ENCODE measurements around the gene NEXMIF.
"Not testable (repeated sequence)": the region's sequence is repeated elsewhere in the genome, so short reads cannot be mapped to it uniquely, and the experiment has no call there.

The NEXMIF gene

DNA sequence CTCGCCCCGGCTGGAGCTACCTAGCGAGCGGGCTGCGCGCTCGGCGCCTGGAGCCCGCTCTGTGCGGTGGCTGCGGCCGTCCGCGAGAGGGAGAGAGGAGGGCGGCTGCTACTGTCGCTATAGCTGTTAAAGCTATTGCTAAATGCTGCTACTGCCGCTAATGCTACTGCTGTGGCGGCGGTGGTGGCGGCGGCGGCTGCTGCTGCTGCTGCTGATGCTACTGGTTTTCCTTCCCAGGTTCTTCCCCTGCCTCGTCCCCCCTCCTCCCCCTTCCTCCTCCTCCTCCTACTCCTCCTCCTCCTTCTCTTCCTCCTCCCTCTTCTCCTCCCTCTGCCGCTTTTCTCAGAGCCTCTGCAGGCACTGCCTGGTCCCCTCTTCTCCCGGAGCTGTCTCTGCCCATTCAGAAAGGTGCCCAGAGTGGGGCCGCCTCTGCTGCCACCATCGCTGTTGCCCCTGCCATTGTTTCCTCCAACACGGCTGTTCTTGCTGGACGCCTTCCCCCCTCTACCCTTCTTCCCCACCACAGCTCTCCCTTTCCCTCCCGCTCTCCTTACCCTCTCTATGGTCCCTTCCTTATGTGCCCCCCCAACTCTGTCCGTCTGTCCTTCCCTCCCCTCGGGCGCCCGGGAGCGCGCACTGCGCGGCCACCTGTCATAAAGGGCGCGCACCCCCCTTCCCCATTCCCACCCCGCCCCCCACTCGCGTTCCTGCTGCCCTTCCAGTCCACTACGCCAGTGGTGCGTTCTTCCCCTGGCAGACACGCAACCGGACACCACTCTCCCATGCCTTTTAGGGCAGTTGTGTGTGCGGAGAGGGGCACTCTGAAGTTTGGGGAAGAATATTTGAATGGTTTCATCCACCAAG, at the start of gene NEXMIF:
TSS of gene NEXMIF (minus strand) at position 228 of the 864 bp plus-strand sequence.
- DNase-seq, result no peak

DNA sequence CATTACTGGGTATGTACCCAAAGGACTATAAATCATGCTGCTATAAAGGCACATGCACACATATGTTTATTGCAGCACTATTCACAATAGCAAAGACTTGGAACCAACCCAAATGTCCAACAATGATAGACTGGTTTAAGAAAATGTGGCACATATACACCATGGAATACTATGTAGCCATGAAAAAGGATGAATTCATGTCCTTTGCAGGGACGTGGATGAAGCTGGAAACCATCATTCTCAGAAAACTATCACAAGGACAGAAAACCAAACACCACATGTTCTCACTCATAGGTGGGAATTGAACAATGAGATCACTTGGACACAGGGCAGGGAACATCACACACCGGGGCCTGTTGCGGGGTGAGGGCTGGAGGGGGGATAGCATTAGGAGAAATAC, 36.7 kb upstream of the NEXMIF start:
- DNase-seq, result not testable (repeated sequence)

DNA sequence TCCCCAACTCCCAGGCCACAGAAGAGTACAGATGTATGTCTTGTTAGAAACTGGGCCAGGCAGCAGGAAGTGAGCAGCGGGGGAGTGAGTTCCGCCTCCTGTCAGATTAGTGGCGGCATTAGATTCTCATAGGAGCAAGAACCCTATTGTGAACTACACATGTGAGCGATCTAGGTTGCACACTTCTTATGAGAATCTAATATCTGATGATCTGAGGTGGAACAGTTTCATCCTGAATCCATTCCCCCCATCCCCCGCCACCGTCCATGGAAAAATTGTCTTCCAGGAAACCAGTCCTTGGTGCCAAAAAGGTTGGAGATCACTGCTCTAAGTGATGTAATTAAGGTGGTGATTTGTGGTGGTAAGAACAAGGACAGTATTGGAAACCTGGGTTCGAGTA, 24.5 kb upstream of the NEXMIF start:
- no peak for DNase-seq

DNA sequence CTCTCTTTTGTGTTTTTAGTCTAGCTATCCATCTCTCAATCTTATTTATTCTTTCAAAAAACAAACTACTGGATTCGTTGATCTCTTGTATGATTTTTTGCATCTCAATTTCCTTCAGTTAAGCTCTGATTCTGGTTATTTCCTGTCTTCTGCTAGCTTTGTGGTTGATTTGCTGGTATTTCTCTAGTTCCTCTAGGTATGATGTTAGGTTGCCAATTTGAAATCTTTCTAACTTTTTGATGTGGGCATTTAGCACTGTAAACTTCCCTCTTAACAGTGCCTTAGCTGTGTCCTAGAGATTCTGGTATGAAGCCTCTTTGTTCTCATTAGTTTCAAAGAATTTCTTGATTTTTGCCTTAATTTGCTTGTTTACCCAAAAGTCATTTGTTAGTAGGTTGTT, 15.2 kb upstream of the NEXMIF start:
- DNase-seq, result no peak

DNA sequence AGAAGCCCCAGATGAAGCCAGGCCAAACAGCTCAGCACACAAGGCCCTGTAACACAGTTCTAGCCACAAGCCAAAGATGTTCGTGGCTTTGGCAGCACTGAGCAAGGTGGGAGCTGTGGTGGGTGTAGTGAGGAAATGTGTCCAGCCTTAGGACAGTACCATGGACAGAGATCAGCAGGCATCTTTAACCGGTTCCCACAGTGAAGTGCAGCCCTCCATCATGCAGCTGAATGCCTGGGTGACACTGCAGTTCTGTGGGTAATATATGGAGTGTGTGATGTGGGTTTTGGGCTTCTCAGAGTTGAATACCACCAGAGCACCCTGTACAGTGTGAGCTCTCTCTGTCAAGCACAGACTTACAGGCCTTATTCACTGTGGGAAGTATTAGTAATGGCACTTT, 6.0 kb upstream of the NEXMIF start:
- DNase-seq, result no peak

DNA sequence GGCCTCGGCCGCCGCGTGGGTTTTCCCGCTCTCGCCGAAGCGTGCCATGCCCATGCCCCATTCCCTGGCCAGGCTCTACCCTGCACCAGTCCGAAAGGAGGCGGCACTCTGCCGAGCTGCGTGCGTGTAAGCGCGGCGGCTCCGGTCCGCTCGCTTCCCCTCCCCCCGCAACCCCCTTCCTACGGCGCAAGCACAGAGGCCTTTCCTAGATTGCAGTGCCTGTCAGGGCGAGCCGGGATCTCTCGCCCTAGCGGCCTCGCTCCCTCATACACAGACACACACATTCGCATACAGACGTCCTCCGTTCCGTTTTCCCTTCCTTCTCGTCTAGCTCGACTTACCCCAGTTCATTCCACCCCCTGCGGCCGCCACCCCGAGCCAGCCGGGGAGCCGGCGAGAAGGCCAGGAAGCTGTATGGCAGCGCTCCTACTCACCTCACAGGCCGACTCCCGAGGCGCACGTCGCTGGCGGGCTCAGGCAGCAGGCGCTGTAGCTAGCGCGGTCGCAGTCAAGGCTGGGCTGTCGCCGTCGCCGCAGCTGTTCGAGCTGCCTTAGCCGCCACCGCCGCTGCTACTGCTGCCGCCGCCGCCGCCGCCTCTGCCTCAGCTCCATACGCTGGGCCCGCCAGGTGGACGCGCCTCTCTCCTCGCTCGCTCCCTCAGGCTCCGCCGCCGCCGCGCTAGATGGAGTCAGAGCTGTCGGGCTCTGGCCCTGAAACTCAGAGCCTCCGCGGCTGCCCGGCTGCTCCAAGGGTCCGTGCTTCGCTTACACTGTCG, 615 bp downstream of the NEXMIF start:
- DNase-seq, result peak; percentile 5

DNA sequence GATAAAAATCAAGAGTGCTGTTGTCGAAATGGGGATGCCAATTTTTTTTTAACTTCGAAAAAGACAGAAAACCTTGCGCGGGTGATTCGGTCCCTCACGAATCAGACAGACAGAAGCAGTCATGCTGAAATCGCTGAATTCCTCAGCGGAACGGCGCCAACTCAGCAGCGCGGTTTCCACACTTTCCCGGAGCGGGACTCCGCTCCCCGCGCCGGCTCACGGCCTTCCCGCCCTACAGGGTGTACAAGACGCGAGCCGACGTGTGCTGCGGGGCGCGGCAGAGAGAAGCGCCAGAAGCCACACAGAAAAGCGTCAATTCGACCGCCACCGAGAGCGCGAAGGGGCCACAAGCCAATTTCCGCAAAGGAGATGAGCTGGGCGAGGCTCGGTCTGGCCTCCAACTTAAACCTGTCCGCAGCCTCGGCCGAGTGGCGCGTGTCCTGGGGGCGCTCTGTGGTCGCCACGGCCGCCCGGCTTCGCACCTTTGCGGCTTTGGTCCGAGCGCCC, 1.3 kb downstream of the NEXMIF start:
- no peak for DNase-seq

DNA sequence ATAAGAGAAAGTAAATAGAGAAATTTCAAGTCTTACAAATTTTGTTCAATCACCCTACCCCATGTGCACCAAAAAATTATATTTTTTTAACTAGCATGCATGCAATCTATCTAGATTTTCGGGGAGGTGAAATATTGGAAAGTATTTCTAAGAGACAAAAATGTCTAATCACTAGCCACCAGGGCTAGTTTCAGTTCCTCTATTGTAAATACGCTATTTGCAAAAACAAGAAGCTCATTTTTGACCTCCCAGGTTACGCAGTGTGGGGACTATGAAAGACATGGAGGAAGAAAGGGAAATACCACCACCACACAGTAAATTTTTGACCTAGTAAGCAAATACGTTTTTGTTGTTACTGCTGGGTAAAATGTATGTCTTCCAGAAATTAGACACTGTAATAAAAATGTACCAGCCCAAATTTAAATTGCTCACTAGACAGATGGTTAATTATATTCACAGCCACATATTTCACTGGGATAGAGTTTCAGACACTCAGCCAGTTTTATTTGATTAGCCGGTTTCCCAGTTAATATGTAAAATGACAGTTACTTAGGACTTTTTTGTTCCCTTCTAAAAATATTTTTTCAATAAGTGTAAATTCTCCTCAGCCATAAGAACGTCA, 2.2 kb downstream of the NEXMIF start:
- DNase-seq, result no peak

DNA sequence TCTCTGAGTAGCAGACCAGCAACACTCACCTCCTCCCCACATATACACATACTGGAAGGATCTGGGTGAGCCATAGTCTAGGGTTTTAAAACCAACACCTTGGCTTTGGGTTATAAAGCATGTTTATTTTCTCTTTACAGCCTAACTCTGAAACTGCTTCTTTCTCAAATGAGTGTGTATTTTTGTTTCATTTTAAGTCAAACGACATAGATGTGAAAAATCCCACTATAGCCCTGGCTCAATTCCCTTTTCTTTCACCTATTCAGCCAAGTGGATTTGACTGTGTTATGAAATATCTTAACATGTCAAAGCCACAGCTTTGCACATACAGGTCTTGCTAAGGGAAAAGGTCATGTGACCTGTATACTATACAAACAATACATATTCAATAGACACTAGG, 13.8 kb downstream of the NEXMIF start:
- DNase-seq, result no peak

DNA sequence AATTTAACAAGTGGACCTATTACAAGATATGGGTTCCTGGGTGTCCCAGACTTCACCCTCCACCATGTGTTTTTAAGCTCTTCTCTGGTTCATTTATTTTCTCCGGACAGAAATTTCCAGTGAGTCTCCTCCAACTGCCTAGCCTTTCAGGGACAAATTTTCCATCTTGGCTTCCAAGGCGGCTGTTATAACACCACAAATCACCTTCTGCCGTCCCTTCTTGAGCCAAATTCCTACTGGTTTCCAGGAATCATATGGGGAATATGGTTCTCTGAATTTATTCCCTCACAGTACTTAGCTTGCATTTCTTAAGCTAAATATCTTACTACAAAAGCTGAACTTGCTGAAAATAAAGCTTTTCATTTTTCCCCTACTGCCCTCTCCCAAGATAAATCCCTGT, 18.8 kb downstream of the NEXMIF start:
- DNase-seq, result no peak

DNA sequence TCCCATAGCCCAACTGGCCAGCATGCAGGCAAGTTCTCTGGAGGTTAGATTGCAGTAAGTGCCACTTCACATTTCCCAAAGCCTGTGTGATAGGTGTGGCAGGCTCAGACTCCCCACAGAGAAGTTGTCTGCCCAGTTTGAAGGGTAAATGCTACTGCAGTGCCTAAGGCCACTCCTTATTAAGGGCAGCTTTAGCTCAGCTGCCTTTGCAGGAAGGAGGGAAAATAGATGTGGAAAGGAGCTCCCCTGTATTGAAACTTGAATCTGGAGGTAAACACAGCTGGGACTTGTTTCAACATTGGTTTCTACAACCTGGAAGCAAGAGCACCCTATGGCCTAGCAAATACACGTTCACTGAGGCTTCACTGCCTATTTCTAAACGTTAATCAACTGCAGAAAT, 22.4 kb downstream of the NEXMIF start:
- DNase-seq, result no peak

DNA sequence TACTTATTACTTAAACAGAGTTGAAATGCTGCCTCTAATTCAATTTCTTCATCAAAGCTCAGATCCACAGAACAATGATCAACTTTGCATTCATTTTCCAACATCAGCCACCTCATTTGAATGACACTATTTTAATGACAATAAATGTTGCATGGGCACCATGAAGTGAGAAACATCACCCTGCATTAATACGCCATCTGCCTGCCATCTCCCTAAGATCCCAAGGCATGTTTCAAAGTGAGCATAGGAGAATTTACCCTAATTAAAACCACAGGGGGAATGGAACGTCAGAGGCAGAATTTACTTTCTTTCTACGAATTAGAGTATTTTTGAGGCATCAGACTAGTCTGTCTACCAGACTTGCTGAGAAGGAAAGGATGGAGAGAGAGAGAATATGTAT, 32.7 kb downstream of the NEXMIF start:
- DNase-seq, result no peak

DNA sequence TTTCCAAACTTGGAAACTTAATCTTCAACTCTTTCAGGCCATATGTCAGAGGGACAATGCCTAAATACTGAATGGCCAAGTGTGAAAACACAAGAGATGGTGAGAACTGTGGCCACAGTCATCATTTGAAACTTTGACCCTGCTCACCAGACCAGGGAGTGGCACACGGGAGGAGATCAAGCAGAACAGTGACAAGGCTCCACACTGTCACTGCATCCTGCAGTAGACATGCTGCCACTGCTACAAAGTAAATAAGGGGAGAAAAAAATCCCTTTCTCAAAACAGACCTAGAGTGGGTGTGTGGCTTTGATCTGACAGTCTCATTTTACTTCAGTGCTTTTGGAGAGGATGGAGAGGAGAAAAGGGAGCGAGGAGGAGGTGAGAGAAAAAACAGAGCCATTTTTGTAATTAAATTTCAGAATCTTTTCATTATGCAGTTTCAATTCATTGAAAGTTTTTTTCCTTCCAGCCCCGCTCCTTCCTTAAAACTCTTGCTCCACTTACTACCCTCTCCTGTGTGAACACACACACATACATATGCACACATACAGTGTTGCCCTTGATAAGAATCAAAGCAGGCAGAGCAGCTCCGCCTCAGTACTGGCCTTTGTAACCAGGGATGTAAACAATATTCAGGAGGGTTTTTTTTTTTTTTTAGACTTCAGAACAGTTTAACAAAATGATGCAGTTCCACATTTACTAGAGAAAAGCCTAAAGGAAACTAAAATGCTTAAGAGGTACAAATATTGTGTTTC, 34.4 kb downstream of the NEXMIF start:
- DNase-seq, result no peak

DNA sequence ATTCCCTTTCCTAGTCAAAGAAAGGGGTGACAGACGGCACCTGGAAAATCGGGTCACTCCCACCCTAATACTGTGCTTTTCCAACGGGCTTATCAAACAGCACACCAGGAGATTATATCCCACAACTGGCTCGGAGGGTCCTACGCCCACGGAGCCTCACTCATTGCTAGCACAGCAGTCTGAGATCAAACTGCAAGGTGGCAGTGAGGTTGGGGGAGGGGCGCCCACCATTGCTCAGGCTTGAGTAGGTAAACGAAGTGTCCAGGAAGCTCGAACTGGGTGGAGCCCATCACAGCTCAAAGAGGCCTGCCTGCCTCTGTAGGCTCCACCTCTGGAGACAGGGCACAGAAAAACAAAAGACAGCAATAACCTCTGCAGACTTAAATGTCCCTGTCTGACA, 42.9 kb downstream of the NEXMIF start:
- DNase-seq, result not testable (repeated sequence)

DNA sequence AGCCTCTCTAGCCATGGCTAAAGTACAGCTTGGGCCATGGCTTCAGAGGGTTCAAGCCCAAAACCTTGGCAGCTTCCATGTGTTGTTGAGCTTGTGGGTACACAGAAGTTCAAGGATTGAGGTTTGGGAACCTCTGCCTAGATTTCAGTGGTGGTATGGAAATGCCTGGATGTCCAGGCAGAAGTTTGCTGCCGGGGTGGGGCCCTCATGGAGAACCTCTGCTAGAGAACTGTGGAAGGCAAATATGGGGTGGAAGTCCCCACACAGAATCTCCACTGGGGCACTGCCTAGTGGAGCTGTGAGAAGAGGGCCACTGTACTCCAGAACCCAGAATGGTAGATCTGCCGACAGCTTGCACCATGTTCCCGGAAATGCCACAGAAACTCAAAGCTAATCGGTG, 59.5 kb downstream of the NEXMIF start:
- no peak for DNase-seq

DNA sequence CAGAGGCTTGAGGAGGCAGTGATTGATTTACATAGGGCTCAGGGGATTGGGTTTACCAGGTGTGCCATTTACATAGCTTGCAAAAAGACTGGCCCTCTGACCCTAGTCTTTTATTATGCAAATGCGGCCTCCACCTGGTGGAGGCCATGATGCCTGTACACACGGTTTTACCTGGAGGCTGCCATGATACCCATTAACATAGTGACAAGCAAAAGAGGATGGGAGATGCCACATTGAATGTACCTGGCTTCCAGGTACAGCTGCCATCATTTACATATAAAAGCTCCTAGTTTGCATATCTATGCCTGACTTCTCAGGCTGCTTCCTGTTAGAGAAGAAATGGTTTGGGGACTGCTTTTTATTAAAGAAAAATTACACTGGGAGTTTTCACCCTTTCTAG, 72.0 kb downstream of the NEXMIF start:
- DNase-seq, result no peak

DNA sequence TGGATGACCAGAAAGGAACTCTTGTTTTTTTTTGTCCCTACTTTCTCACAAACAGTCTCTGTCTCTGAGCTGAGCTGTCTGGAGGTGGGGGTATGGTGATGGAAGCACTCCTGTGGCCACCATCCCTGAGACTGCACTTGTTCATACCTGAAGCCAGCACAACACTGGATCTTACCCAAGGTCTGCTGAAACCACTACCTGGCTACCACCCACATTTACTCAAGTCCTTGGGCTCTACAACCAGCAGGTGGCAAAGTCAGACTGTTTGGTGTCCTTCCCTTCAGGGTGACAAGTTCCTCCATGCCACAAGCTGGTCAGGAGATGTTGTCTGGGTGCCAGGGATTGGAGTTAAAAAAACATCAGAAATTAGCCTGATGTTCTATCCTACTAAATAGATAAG, 89.7 kb downstream of the NEXMIF start:
- DNase-seq, result no peak

DNA sequence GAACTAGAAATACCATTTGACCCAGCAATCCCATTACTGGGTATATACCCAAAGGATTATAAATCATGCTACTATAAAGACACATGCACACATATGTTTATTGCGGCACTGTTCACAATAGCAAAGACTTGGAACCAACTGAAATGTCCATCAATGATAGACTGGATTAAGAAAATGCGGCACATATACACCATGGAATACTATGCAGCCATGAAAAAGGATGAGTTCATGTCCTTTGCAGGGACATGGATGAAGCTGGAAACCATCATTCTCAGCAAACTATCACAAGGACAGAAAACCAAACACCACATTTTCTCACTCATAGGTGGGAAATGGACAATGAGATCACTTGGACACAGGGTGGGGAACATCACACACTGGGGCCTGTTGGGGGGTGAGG, 105.5 kb downstream of the NEXMIF start:
- DNase-seq, result not testable (repeated sequence)

DNA sequence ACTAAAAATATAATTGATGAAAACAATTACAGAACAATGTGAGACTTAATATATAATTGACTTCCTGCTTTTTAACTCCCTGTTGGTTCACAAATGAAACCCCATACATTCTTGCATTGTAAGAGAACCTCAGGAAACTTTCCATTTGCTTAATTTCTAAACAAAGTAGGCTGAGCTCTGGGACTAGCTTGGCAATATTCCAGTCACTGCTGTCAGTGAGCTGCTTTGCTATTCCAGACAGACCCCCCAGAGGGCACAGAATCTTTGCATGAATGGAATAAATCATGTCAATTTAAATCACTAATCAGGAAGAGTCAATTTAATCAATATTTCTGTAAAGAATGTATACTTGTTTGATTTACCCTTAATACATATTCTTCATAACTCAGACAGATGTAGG, 110.6 kb downstream of the NEXMIF start:
- DNase-seq, result no peak

DNA sequence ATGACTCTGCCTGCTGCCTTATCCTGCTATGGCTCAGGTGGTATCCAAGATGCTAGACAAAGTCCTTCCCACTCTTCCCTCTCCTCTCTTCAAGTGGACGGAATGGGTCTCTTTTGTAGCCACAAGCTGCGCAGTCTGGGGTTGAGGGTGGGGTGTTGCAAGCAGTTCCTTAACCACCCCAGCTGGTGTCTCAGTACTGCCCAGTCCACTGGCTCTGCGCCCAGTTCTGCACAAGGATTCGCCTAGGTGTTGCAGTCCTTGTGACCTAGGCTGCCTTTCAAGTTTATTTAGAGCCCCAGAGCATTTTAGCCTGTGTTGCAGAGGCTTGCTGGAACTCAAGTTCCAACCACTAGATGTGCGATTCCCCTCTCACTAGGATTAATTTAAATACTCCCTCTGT, 120.7 kb downstream of the NEXMIF start:
- no peak for DNase-seq

DNA sequence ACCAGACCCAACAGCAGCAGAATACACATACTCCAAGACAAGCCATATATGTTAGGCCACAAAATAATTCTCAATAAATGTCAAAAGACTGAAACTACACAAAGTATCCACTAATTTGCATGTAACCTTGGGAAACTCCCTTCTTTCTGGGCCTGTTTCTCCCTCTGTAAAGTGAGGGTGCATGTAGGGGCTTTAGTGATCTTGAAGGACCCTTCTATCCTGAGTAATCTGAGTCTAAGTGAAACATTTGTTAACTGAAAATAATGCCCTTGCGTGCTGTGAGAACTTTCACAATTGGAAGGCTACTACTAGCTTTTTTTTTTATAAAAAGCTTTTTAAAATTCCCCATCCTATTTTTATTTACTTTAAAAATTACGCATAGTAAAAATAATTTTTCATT, 125.2 kb downstream of the NEXMIF start:
- no peak for DNase-seq

DNA sequence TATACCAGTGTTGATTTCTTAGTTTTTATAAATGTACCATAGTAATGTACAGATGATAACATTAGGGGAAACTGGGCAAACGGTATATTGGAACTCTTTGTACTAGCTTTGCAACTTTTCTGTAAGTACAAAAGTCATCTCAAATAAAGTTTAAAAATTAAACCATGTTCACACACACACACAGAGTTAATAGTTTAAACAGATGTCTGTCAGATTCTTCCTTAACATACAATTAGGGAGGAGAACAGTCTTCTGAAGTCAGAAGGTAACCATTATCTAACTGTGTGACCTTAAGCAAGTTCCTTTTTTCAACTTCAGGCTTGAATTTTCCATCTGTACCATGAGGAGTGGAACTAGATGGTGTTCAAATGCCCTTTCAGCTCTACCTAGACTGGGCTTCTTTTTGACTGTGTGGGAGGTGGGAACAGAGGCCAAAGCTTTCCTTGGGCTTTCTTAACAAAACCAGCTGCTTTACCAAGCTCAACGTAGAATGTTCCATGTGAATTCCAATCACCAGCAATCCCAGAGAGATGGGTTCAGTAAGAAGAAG, 127.8 kb downstream of the NEXMIF start:
- DNase-seq, result no peak
